ENCODE results near the gene MAL.

MAL gene

DNA sequence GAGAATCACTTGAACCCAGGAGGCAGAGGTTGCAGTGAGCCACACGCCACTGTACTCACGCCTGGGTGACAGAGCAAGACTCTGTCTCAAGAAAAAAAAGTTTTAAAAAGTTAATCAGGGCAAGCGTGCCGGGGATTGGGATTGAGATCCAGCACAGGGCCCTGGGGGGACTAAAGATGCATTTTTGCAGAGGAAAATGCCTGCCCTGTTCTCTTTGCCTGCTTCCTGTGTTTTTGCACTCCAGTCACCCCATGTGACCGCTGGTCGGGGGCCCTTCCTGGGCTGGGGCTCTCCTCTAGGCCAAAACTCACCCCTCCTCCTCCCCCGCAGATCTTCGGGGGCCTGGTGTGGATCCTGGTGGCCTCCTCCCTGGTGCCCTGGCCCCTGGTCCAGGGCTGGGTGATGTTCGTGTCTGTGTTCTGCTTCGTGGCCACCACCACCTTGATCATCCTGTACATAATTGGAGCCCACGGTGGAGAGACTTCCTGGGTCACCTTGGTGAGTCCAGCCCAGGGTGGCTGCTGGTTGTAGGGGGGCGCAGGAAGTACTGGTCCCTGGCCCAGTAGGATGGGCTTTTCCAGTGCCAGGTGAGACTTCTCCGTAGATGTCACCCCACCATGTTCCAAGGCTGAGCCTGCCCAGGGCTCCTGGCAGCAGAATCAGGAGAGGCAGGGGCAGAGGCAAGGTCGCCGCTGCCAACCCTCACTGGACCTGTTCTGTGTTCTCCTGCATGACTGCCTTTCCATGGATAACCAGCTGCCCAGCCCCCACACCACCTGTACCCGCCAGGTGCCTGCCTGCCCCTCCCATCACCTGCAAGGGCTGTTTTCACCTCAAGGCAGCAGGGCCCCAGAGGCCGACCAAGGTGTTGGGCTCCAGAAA, 22.4 kb downstream of the MAL start:
- Histone ChIP-seq H3K36me3 (ENCODE audit: insufficient read depth, low read length) (no peaks in the 10 kb centered on the region), H3K4me3 (ENCODE audit: low read length) (no peak overlapping the region), H3K9me3 (replicated peaks; ENCODE audit: low read length) (no peaks in the 10 kb centered on the region), H3K27me3 (ENCODE audit: control insufficient read depth, insufficient read depth, low read length) (peaks cover 63% of the 10 kb centered on the region), H3K4me2 (ENCODE audit: low read length) (no peak overlapping the region), H3K9ac (ENCODE audit: low read depth, low read length) (no peak overlapping the region), H3K4me1 (ENCODE audit: control insufficient read depth, insufficient read depth, low read length) (peaks cover 4% of the 10 kb centered on the region)

DNA sequence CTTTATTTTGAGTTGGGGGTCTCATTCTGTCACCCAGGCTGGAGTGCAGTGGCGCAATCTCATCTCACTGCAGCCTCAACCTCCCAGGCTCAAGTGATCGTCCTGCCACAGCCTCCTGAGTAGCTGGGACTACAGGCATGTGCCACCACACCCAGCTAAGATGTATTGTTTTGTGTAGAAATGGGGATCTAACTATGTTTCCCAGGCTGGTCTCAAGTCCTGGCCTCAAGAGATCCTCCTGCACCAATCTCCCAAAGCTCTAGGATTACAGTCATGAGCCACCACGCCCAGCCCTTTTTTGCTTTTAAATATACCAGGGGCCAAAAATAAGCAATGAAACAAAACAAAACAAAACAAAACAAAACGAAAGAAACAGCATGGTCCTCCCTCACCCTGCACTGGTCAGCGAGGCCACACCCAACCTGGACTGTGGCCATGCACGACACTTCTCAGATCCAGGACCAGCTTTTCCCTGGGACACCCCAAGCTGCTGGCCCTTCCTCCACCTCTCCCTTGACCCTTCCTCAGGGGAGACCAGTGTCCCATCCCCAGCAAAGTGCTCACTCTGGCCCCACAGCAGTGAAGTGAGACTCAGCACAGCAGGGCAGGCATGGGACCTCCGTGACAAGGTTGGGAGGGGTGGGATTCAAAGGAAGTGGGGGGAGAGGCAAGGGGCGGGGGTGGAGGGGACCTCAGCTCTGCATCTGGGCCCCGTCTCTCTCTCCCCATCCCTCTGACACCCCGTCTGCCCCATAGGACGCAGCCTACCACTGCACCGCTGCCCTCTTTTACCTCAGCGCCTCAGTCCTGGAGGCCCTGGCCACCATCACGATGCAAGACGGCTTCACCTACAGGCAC, 23.5 kb downstream of the MAL start:
- Histone ChIP-seq H3K27me3 (ENCODE audit: control insufficient read depth, insufficient read depth, low read length) (peaks cover 71% of the 10 kb centered on the region), H3K4me1 (ENCODE audit: control insufficient read depth, insufficient read depth, low read length) (no peaks in the 10 kb centered on the region), H3K4me3 (ENCODE audit: low read length) (no peak overlapping the region), H3K4me2 (ENCODE audit: low read length) (no peak overlapping the region), H3K36me3 (ENCODE audit: insufficient read depth, low read length) (no peaks in the 10 kb centered on the region), H3K9me3 (replicated peaks; ENCODE audit: low read length) (no peaks in the 10 kb centered on the region), H3K9ac (ENCODE audit: low read depth, low read length) (no peak overlapping the region)

GRCh38 chr2:95049683-95049955, 24.1 kb downstream of the MAL start:
- Histone ChIP-seq H3K27me3 (ENCODE audit: control insufficient read depth, insufficient read depth, low read length) (peaks cover 73% of the 10 kb centered on the region), H3K9me3 (replicated peaks; ENCODE audit: low read length) (no peaks in the 10 kb centered on the region), H3K4me2 (ENCODE audit: low read length) (no peak overlapping the region), H3K4me1 (ENCODE audit: control insufficient read depth, insufficient read depth, low read length) (no peaks in the 10 kb centered on the region), H3K36me3 (ENCODE audit: insufficient read depth, low read length) (no peaks in the 10 kb centered on the region), H3K4me3 (ENCODE audit: low read length) (no peak overlapping the region), H3K9ac (ENCODE audit: low read depth, low read length) (no peak overlapping the region)

- H3K9me3 ChIP-seq (replicated peaks; ENCODE audit: low read length) = no peaks in the 10 kb centered on the region
- H3K27me3 ChIP-seq (ENCODE audit: control insufficient read depth, insufficient read depth, low read length) = peaks cover 72% of the 10 kb centered on the region
- no peaks in the 10 kb centered on the region for H3K36me3 ChIP-seq (ENCODE audit: insufficient read depth, low read length)
- no peak overlapping the region for H3K9ac ChIP-seq (ENCODE audit: low read depth, low read length)
- no peaks in the 10 kb centered on the region for H3K4me1 ChIP-seq (ENCODE audit: control insufficient read depth, insufficient read depth, low read length)
- no peak overlapping the region for H3K4me2 ChIP-seq (ENCODE audit: low read length)
- no peak overlapping the region for H3K4me3 ChIP-seq (ENCODE audit: low read length)
These were observed 24.5 kb downstream of the MAL start for GRCh38 chr2:95049961-95050360.

GRCh38 chr2:95050385-95051300, 25.1 kb downstream of the MAL start:
- H3K27me3 ChIP-seq (ENCODE audit: control insufficient read depth, insufficient read depth, low read length) = peaks cover 71% of the 10 kb centered on the region
- no peaks in the 10 kb centered on the region for H3K36me3 ChIP-seq (ENCODE audit: insufficient read depth, low read length)
- H3K4me3 ChIP-seq (ENCODE audit: low read length) = no peak overlapping the region
- no peaks in the 10 kb centered on the region for H3K4me1 ChIP-seq (ENCODE audit: control insufficient read depth, insufficient read depth, low read length)
- no peak overlapping the region for H3K9ac ChIP-seq (ENCODE audit: low read depth, low read length)
- no peak overlapping the region for H3K4me2 ChIP-seq (ENCODE audit: low read length)
- H3K9me3 ChIP-seq (replicated peaks; ENCODE audit: low read length) = no peaks in the 10 kb centered on the region

- Histone ChIP-seq H3K4me1 (ENCODE audit: control insufficient read depth, insufficient read depth, low read length) (peaks cover 5% of the 10 kb centered on the region), H3K4me3 (ENCODE audit: low read length) (no peak overlapping the region), H3K9me3 (replicated peaks; ENCODE audit: low read length) (no peaks in the 10 kb centered on the region), H3K4me2 (ENCODE audit: low read length) (no peak overlapping the region), H3K27me3 (ENCODE audit: control insufficient read depth, insufficient read depth, low read length) (peaks cover 72% of the 10 kb centered on the region), H3K9ac (ENCODE audit: low read depth, low read length) (no peak overlapping the region), H3K36me3 (ENCODE audit: insufficient read depth, low read length) (no peaks in the 10 kb centered on the region)
These were observed 26.1 kb downstream of the MAL start for GRCh38 chr2:95051626-95052025.

GRCh38 chr2:95052307-95052706, 26.8 kb downstream of the MAL start:
- H3K4me1 ChIP-seq (ENCODE audit: control insufficient read depth, insufficient read depth, low read length) = peaks cover 12% of the 10 kb centered on the region

DNA sequence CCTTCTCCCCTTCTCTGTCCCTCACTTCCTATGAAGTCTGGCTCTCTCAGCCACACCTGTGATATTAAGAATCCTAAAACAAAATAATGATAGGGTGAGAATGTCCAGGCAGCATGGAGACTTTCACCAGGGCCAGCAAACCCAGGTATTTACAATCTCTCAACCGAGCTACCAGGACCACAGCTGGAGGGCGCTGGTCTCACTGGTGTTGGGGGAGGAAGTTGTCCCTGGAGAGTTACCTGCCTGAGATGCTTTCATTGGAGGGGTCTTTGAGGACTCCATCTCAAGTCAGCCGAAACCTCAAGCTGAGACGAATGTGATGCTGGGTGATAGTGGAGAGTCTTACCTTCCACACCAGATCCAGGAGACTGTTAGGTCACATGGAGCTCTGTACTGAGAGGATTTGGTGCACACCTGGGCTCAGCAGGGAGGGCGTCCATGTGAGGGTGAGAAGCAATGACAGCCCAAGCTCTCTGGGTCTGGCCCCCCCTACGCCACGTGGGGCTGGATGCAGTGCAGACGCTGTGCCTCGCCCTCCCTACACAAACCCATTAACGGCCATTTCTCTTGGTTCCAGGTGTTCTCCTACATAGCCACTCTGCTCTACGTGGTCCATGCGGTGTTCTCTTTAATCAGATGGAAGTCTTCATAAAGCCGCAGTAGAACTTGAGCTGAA, 27.4 kb downstream of the MAL start:
- no peaks in the 10 kb centered on the region for H3K9me3 ChIP-seq (replicated peaks; ENCODE audit: low read length)
- no peak overlapping the region for H3K4me2 ChIP-seq (ENCODE audit: low read length)
- peaks cover 14% of the 10 kb centered on the region for H3K4me1 ChIP-seq (ENCODE audit: control insufficient read depth, insufficient read depth, low read length)
- H3K27me3 ChIP-seq (ENCODE audit: control insufficient read depth, insufficient read depth, low read length) = peaks cover 65% of the 10 kb centered on the region
- H3K4me3 ChIP-seq (ENCODE audit: low read length) = no peak overlapping the region
- no peaks in the 10 kb centered on the region for H3K36me3 ChIP-seq (ENCODE audit: insufficient read depth, low read length)
- H3K9ac ChIP-seq (ENCODE audit: low read depth, low read length) = no peak overlapping the region

More at GRCh38 chr2:95052307-95052706, 26.8 kb downstream of the MAL start:
- H3K4me2 ChIP-seq (ENCODE audit: low read length) = no peak overlapping the region
- no peaks in the 10 kb centered on the region for H3K36me3 ChIP-seq (ENCODE audit: insufficient read depth, low read length)
- H3K9ac ChIP-seq (ENCODE audit: low read depth, low read length) = no peak overlapping the region
- peaks cover 69% of the 10 kb centered on the region for H3K27me3 ChIP-seq (ENCODE audit: control insufficient read depth, insufficient read depth, low read length)
- no peaks in the 10 kb centered on the region for H3K9me3 ChIP-seq (replicated peaks; ENCODE audit: low read length)
- no peak overlapping the region for H3K4me3 ChIP-seq (ENCODE audit: low read length)

DNA sequence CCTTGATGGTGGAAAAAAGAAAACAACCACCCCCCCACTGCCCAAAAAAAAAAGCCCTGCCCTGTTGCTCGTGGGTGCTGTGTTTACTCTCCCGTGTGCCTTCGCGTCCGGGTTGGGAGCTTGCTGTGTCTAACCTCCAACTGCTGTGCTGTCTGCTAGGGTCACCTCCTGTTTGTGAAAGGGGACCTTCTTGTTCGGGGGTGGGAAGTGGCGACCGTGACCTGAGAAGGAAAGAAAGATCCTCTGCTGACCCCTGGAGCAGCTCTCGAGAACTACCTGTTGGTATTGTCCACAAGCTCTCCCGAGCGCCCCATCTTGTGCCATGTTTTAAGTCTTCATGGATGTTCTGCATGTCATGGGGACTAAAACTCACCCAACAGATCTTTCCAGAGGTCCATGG, 28.0 kb downstream of the MAL start:
- no peak overlapping the region for H3K9ac ChIP-seq (ENCODE audit: low read depth, low read length)
- peaks cover 64% of the 10 kb centered on the region for H3K27me3 ChIP-seq (ENCODE audit: control insufficient read depth, insufficient read depth, low read length)
- H3K4me3 ChIP-seq (ENCODE audit: low read length) = no peak overlapping the region
- H3K4me1 ChIP-seq (ENCODE audit: control insufficient read depth, insufficient read depth, low read length) = peaks cover 14% of the 10 kb centered on the region
- H3K4me2 ChIP-seq (ENCODE audit: low read length) = no peak overlapping the region
- H3K9me3 ChIP-seq (replicated peaks; ENCODE audit: low read length) = no peaks in the 10 kb centered on the region
- no peaks in the 10 kb centered on the region for H3K36me3 ChIP-seq (ENCODE audit: insufficient read depth, low read length)

DNA sequence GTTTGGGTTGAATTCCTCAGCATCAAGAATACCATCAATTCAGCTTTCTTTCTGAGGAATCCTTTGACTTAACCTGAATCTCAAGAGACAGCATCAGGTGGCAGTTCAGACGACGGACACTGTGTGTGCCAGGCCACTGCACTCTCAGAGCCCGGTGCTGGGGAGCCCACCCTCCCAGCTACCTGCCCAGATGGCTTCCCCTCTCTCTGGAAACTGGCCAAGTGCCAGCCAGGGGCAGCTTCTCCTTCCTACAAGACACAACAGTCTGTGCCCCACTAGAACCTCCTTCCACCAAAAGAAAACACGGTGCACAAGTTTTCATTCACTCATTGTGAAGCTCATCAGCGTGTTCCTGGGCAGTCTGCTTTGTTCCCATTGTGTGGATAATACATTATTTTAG, 28.5 kb downstream of the MAL start:
- Histone ChIP-seq H3K9me3 (replicated peaks; ENCODE audit: low read length) (no peaks in the 10 kb centered on the region), H3K4me1 (ENCODE audit: control insufficient read depth, insufficient read depth, low read length) (peaks cover 14% of the 10 kb centered on the region), H3K4me3 (ENCODE audit: low read length) (no peak overlapping the region), H3K9ac (ENCODE audit: low read depth, low read length) (no peak overlapping the region), H3K4me2 (ENCODE audit: low read length) (no peak overlapping the region), H3K36me3 (ENCODE audit: insufficient read depth, low read length) (no peaks in the 10 kb centered on the region), H3K27me3 (ENCODE audit: control insufficient read depth, insufficient read depth, low read length) (peaks cover 64% of the 10 kb centered on the region)

DNA sequence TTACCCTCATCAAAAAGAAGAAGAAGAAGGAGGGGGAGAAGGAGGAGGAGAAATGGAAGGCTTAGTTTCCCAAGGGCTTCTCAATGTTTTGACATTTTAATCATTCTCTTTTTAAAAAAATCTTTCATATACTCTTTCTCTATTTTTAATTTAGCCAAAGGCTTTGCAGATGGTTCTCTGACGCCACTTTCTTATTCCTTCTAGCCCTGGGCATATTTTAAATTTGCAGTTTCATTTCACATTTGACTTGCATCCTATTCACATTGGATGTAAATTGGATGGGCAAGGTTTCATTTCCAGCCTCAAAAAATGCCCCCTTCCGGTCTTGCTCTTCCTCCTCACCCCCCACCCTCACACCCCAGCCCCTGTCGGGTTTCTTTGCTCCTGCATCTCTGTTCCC, 29.8 kb downstream of the MAL start:
- Histone ChIP-seq H3K9me3 (replicated peaks; ENCODE audit: low read length) (no peaks in the 10 kb centered on the region), H3K4me2 (ENCODE audit: low read length) (no peak overlapping the region), H3K36me3 (ENCODE audit: insufficient read depth, low read length) (no peaks in the 10 kb centered on the region), H3K27me3 (ENCODE audit: control insufficient read depth, insufficient read depth, low read length) (peaks cover 66% of the 10 kb centered on the region), H3K4me3 (ENCODE audit: low read length) (no peak overlapping the region), H3K9ac (ENCODE audit: low read depth, low read length) (no peak overlapping the region), H3K4me1 (ENCODE audit: control insufficient read depth, insufficient read depth, low read length) (peaks cover 14% of the 10 kb centered on the region)
